K562 (cell line): ENCODE data around the gene RPRML. TPM values are rescaled to one million over a fixed set of nuclear protein-coding genes. Genes with fewer than 3 reads are reported as not detected.

Experiments used
- ATAC-seq: fragments of 200-7000 bp; cut with Tn5 transposase; 3 replicates; pipeline ENCODE4 v1.9.1; 2020; ENCODE audit warnings: moderate library complexity
- BruUV-seq: library from RNA; stranded (reverse); fragments of 400-500 nt; replicated peaks from 2 replicates; lab custom pipeline; 2021; lab: Mats Ljungman, UMichigan
- CTCF ChIA-PET: fragments of 300-600 bp; formaldehyde crosslinking; extraction: SDS; loops from one replicate; lab custom pipeline; 2021; ENCODE audit warnings: low intra/inter-chr PET ratio; lab: Yijun Ruan, JAX
- POLR2A ChIA-PET: fragments of 300-600, 350-650 bp; sonication (Branson Sonifier 250); formaldehyde crosslinking; extraction: SDS; loops from one replicate; lab custom pipeline; 2021; ENCODE audit warnings: antibody characterized with exemption, inconsistent platforms; lab: Yijun Ruan, JAX
- DNase-seq, 4 experiments: peaks; one replicate each; pipeline versions ENCODE4 v3.0.0 to v3.0.0-alpha.2; 2011 to 2018; ENCODE audit warnings: low spot score in 3 of 4, mixed read lengths in 3 of 4; ENCODE audit errors: extremely low read depth in 1 of 4
- FAIRE-seq: peaks from 2 replicates; lab custom pipeline; 2011; peaks lifted over from hg19 to GRCh38; lab: Jason Lieb, UNC
- H2AFZ ChIP-seq: 2 replicates; pipeline ENCODE4 v1.6.0; 2011; ENCODE audit warnings: low read depth, low read length, control low read depth, inconsistent platforms
- H3K27ac ChIP-seq: fragments of 200-600 bp; 3 replicates; pipeline ENCODE4 v1.8.0; 2011; ENCODE audit warnings: low read depth, mild to moderate bottlenecking, control low read depth, inconsistent platforms, low read length, moderate library complexity, mixed read lengths; ENCODE audit errors: extremely low read depth
- H3K27me3 ChIP-seq, 2 experiments: fragments of 300-600 bp in 1 of 2; 2 replicates in 1 of 2; 3 replicates in 1 of 2; pipeline versions ENCODE4 v1.6.0 to v1.8.0; 2011; ENCODE audit warnings: inconsistent platforms in 2 of 2, low read length in 2 of 2, mild to moderate bottlenecking in 1 of 2, mixed read lengths in 1 of 2, moderate library complexity in 1 of 2; ENCODE audit not compliant: control insufficient read depth in 2 of 2, insufficient read depth in 2 of 2
- H3K36me3 ChIP-seq: fragments of 300-600 bp; 3 replicates; pipeline ENCODE4 v1.8.0; 2011; ENCODE audit warnings: mild to moderate bottlenecking, low read length, inconsistent platforms; ENCODE audit not compliant: control insufficient read depth, insufficient read depth
- H3K4me1 ChIP-seq, 2 experiments: fragments of 200-600 bp in 1 of 2; replicated peaks in 1 of 2; 2 replicates in 1 of 2; 3 replicates in 1 of 2; pipeline versions ENCODE4 v1.5.1 to v1.8.0; 2011; ENCODE audit warnings: inconsistent platforms in 2 of 2, low read length in 2 of 2, mild to moderate bottlenecking in 1 of 2, mixed read lengths in 1 of 2, moderate library complexity in 1 of 2; ENCODE audit not compliant: control insufficient read depth in 2 of 2, insufficient read depth in 2 of 2
- H3K4me2 ChIP-seq: 2 replicates; pipeline ENCODE4 v1.6.1; 2011; ENCODE audit warnings: low read length, control low read depth, inconsistent platforms, mixed read lengths; ENCODE audit not compliant: insufficient read depth
- H3K4me3 ChIP-seq: fragments of 200-600 bp; sonication (generic), shearing (Covaris generic); 2 replicates; pipeline ENCODE4 v1.5.1; 2016; ENCODE audit warnings: control low read depth, inconsistent platforms
- H3K79me2 ChIP-seq: fragments of 200-600 bp; 3 replicates; pipeline ENCODE4 v1.8.0; 2011; ENCODE audit warnings: low read length, inconsistent platforms; ENCODE audit not compliant: control insufficient read depth, insufficient read depth
- H3K9ac ChIP-seq, 2 experiments: 2 replicates each; pipeline versions ENCODE4 v1.6.0 to v1.6.1; 2011; ENCODE audit warnings: low read depth in 2 of 2, low read length in 2 of 2, control low read depth in 1 of 2, inconsistent platforms in 1 of 2, mild to moderate bottlenecking in 1 of 2, mixed read lengths in 1 of 2; ENCODE audit not compliant: insufficient read depth in 1 of 2
- H3K9me1 ChIP-seq: one replicate; pipeline ENCODE4 v1.6.0; 2011; ENCODE audit warnings: inconsistent platforms, mild to moderate bottlenecking, low read length, moderate library complexity; ENCODE audit not compliant: control insufficient read depth, insufficient read depth
- H3K9me3 ChIP-seq: replicated peaks from 2 replicates; pipeline ENCODE4 v1.5.1; 2011; ENCODE audit warnings: low read depth, low read length, inconsistent platforms; ENCODE audit not compliant: control insufficient read depth, insufficient read depth
- H4K20me1 ChIP-seq: replicated peaks from 2 replicates; pipeline ENCODE4 v1.6.1; 2011; ENCODE audit warnings: low read length, inconsistent platforms, mixed read lengths; ENCODE audit not compliant: control insufficient read depth, insufficient read depth
- CEBPZ ChIP-seq: fragments of 150-350 bp; IDR thresholded peaks from 2 replicates; pipeline ENCODE4 v1.6.1; 2014; ENCODE audit warnings: low read depth, mild to moderate bottlenecking, low read length, borderline replicate concordance
- CREBBP ChIP-seq: IDR thresholded peaks from one replicate; pipeline ENCODE4 v1.6.1; 2012; ENCODE audit warnings: low read depth, mild to moderate bottlenecking, control low read depth, inconsistent platforms, low read length
- DPF2 ChIP-seq: fragments of 450-650 bp; IDR thresholded peaks from 2 replicates; pipeline ENCODE4 v1.6.1; 2016
- FOXK1 ChIP-seq: sonication (generic); formaldehyde crosslinking; IDR thresholded peaks from 2 replicates; pipeline ENCODE4 v1.8.0; 2022; ENCODE audit warnings: missing genetic modification reagents, mild to moderate bottlenecking, borderline replicate concordance
- HIVEP1 ChIP-seq: fragments of 250-450 bp; sonication (Bioruptor Pico); IDR thresholded peaks from 2 replicates; pipeline ENCODE4 v1.4.0; 2020; ENCODE audit warnings: mild to moderate bottlenecking
- IRF1 ChIP-seq: sonication (generic); formaldehyde crosslinking; IDR thresholded peaks from 2 replicates; pipeline ENCODE4 v1.8.0; 2022; ENCODE audit warnings: missing genetic modification reagents, mild to moderate bottlenecking, borderline replicate concordance
- KDM1A ChIP-seq, 2 experiments: fragments of 450-650 bp; IDR thresholded peaks; 2 replicates each; pipeline ENCODE4 v1.6.1; 2016; ENCODE audit warnings: mild to moderate bottlenecking in 2 of 2
- MYNN ChIP-seq, 2 experiments: sonication (generic); formaldehyde crosslinking in 1 of 2; IDR thresholded peaks; 2 replicates each; pipeline versions ENCODE4 v1.5.0 to v1.6.1; 2016 to 2020; ENCODE audit warnings: antibody characterized with exemption in 1 of 2, missing genetic modification reagents in 1 of 2
- PREB ChIP-seq: sonication (generic); formaldehyde crosslinking; IDR thresholded peaks from 2 replicates; pipeline ENCODE4 v1.8.1; 2023; ENCODE audit warnings: mild to moderate bottlenecking, missing genetic modification reagents
- SP2 ChIP-seq: IDR thresholded peaks from 2 replicates; pipeline ENCODE4 v1.6.1; 2011; ENCODE audit warnings: mild to moderate bottlenecking, low read depth, low read length, moderate library complexity; ENCODE audit not compliant: poor library complexity, severe bottlenecking; ENCODE audit errors: extremely low read depth
- U2AF1 ChIP-seq: fragments of 200-400 bp; formaldehyde crosslinking; optimal IDR thresholded peaks from 2 replicates; pipeline ENCODE3; 2017; ENCODE audit warnings: mild to moderate bottlenecking, low read depth, low read length, moderate library complexity
- ZNF12 ChIP-seq: sonication (generic); formaldehyde crosslinking; IDR thresholded peaks from 2 replicates; pipeline ENCODE4 v1.4.0; 2020; ENCODE audit warnings: mild to moderate bottlenecking, missing genetic modification reagents
- ZNF644 ChIP-seq: fragments of 200-800 bp; sonication (Bioruptor generic); IDR thresholded peaks from 2 replicates; pipeline ENCODE4 v1.6.1; 2016; ENCODE audit warnings: low read depth, missing genetic modification characterization, missing compliant biosample characterization
- WGBS: fragments of 100-300 bp; shearing (Covaris generic); methylation state at CpG from one replicate; pipeline ENCODE4 v1.1.6; 2016; ENCODE audit warnings: low coverage, mixed read lengths; ENCODE audit not compliant: insufficient coverage; ENCODE audit errors: missing lambda C conversion rate; 5-methylcytosine and 5-hydroxymethylcytosine counted together
- in situ Hi-C: fragments of 300-500 bp; cut with MboI; formaldehyde crosslinking; loops from 4 replicates; pipeline ENCODE4 v1.15.0; 2018; ENCODE audit warnings: inconsistent platforms, mixed read lengths
- intact Hi-C: fragments of 100-400 bp; cut with micrococcal nuclease; formaldehyde crosslinking; loops from 2 replicates; pipeline ENCODE4 v1.14.2; 2022
- polyA plus RNA-seq, 8 experiments: library from polyadenylated mRNA; depleted of rRNA in 4 of 8; stranded (reverse) in 5 of 8; unstranded in 3 of 8; fragments of >200 nt; fragmentation: Nextera tagmentation in 2 of 8; fragmentation: Illumina TruSeq in 1 of 8; extraction: Ambion mirVana in 2 of 8; extraction: Trizol in 1 of 8; gene quantifications; 2 replicates each; pipeline versions ENCODE4 v1.2.1 to v1.2.3, GENCODE V29; 2011 to 2014; ENCODE audit warnings: inconsistent platforms in 1 of 8, missing spikeins in 1 of 8
- total RNA-seq, 7 experiments: library from RNA; depleted of rRNA in 6 of 7; stranded (reverse); fragments of >200 nt in 6 of 7; fragmentation: Illumina TruSeq in 2 of 7; extraction: Trizol in 2 of 7; gene quantifications; 2 replicates each; pipeline versions ENCODE4 v1.2.1 to v1.2.3, GENCODE V29; 2011 to 2021; ENCODE audit warnings: low replicate concordance in 1 of 7
- TF ChIP-seq, protein P1 (sequence below): fragments of 450-650 bp; formaldehyde crosslinking; IDR thresholded peaks from 2 replicates; pipeline ENCODE4 v1.4.0; 2020; ENCODE audit warnings: mild to moderate bottlenecking

The RPRML gene
- total and polyA plus RNA-seq, 9 of the 15 experiments (the other 6 are each of a cell fraction or from before 2014, with no cell fraction given) = not detected

DNA sequence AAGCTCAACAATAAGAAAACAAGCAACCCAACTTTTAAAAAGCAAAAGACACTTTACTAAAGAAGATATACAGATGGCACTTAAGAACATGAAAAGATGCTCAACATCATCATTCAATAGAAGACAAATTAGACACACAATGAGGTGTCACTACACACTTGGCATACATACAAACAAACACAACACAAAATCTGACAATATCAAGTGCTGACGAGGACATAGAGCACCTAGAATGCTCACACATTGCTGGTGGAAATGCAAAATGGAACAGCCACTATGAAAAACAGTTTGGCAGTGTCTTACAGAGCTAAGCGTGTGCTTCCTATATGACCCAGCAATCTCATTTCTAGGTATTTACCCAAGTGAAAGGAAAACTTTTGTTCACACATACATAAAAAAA lies 18.9 kb downstream of the RPRML start:
- no peak for DNase-seq
- intact Hi-C loops = no loop called here

More for the DNA sequence above, 18.9 kb downstream of the RPRML start:
- ATAC-seq (no peak), FAIRE-seq (no peak)
- Histone ChIP-seq H3K4me1 (no peaks in the 10 kb centered on the region), H3K4me3 (no peak overlapping the region), H3K27me3 (peaks cover 17 to 49% of the 10 kb centered on the region in 2 experiments; a peak in 4 of 5 replicates), H4K20me1 (0 out of 2 replicates have a peak, but pooled peaks cover 10% of the 10 kb centered on the region), H3K9me1 (no peaks in the 10 kb centered on the region), H3K9me3 (no peaks in the 10 kb centered on the region), H3K36me3 (no peaks in the 10 kb centered on the region), H2AFZ (no peak overlapping the region), H3K27ac (no peak overlapping the region), H3K4me2 (no peak overlapping the region), H3K79me2 (no peaks in the 10 kb centered on the region), H3K9ac (no peak overlapping the region)
- CTCF ChIA-PET = no interaction called here
- BruUV-seq = no TSS peak
- in situ Hi-C loops = no loop called here
- 0% methylated on average over 2 of the region's 2 CpGs for WGBS
- POLR2A ChIA-PET = interaction anchor here (1.2 kb wide), 1 partner anchor 17 kb away, joined by 3 read pairs; no protein-coding TSS in a partner anchor
- TF ChIP-seq HIVEP1 (CRISPR knock-in tag) (no peak), IRF1 (CRISPR knock-in tag) (no peak), ZNF12 (CRISPR knock-in tag) (no peak), FOXK1 (CRISPR knock-in tag) (no peak), PREB (no peak), CEBPZ (no peak), DPF2 (no peak), KDM1A (IDR thresholded peaks at IDR 0.05) (no peak), SP2 (no peak), U2AF1 (no peak), ZNF644 (tag) (no peak), MYNN (IDR thresholded peaks at IDR 0.05) (no peak), MYNN (CRISPR knock-in tag; IDR thresholded peaks at IDR 0.05) (no peak), CREBBP (no peak)
- TF ChIP-seq, protein P1, sequence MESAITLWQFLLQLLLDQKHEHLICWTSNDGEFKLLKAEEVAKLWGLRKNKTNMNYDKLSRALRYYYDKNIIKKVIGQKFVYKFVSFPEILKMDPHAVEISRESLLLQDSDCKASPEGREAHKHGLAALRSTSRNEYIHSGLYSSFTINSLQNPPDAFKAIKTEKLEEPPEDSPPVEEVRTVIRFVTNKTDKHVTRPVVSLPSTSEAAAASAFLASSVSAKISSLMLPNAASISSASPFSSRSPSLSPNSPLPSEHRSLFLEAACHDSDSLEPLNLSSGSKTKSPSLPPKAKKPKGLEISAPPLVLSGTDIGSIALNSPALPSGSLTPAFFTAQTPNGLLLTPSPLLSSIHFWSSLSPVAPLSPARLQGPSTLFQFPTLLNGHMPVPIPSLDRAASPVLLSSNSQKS = no peak
